HCT116 (cell line): ENCODE measurements around the gene MSL1.

ENCODE experiments used
- CBX3 ChIP-seq: IDR thresholded peaks from 2 replicates; pipeline ENCODE4 v1.6.1; 2012; ENCODE audit warnings: low read depth
- CEBPB ChIP-seq: IDR thresholded peaks from 2 replicates; pipeline ENCODE4 v1.6.1; 2012; ENCODE audit warnings: low read depth
- CTCF ChIP-seq, 3 experiments: fragments of 200-600 bp in 1 of 3; sonication (generic) in 1 of 3; IDR thresholded peaks in 2 of 3; conservative IDR thresholded peaks in 1 of 3; 2 replicates each; pipeline ENCODE4 v1.5.1; 2012 to 2017; ENCODE audit warnings: low read depth in 2 of 3, low read length in 2 of 3, antibody characterized with exemption in 1 of 3, borderline replicate concordance in 1 of 3, control low read depth in 1 of 3, mild to moderate bottlenecking in 1 of 3, mixed read lengths in 1 of 3, mixed run types in 1 of 3, moderate library complexity in 1 of 3; ENCODE audit not compliant: insufficient read depth in 1 of 3
- EZH2 ChIP-seq: fragments of 200-600 bp; sonication (generic); IDR thresholded peaks from 2 replicates; pipeline ENCODE4 v1.6.1; 2017; ENCODE audit warnings: antibody characterized with exemption, mixed run types
- EZH2phosphoT487 ChIP-seq: fragments of 200-600 bp; IDR thresholded peaks from 2 replicates; pipeline ENCODE4 v1.6.1; 2018; ENCODE audit warnings: antibody characterized with exemption, borderline replicate concordance
- FOSL1 ChIP-seq: IDR thresholded peaks from 2 replicates; pipeline ENCODE4 v1.6.1; 2012; ENCODE audit warnings: low read depth
- JUND ChIP-seq: IDR thresholded peaks from 2 replicates; pipeline ENCODE4 v1.6.1; 2012
- MAX ChIP-seq: IDR thresholded peaks from 2 replicates; pipeline ENCODE4 v1.6.1; 2012
- POLR2A ChIP-seq: IDR thresholded peaks from 2 replicates; pipeline ENCODE4 v1.7.0; 2011; ENCODE audit warnings: borderline replicate concordance; ENCODE audit not compliant: insufficient read depth, insufficient read length; ENCODE audit errors: extremely low read depth
- POLR2AphosphoS5 ChIP-seq: IDR thresholded peaks from 2 replicates; pipeline ENCODE4 v1.6.1; 2011; ENCODE audit warnings: mild to moderate bottlenecking, low read depth, low read length, moderate library complexity
- RAD21 ChIP-seq: IDR thresholded peaks from 2 replicates; pipeline ENCODE4 v1.6.1; 2012; ENCODE audit warnings: low read depth, mild to moderate bottlenecking
- REST ChIP-seq: IDR thresholded peaks from 2 replicates; pipeline ENCODE4 v1.6.1; 2012; ENCODE audit warnings: low read depth
- ZFX ChIP-seq: fragments of 450-650 bp; IDR thresholded peaks from 2 replicates; pipeline ENCODE4 v1.6.1; 2017

GRCh38 chr17:40094874-40095273 lies 26.9 kb upstream of the MSL1 start:
- TF ChIP-seq REST (no peak), CTCF (IDR thresholded peaks at IDR 0.05 in 2 of 3, conservative IDR thresholded peaks at IDR 0.05 in 1 of 3; ENCODE audit: borderline replicate concordance in 1 of 3, insufficient read depth in 1 of 3, low read depth in 2 of 3, low read length in 2 of 3) (no peak), CBX3 (no peak), CEBPB (no peak), RAD21 (no peak), JUND (no peak), POLR2A (no peak), EZH2 (no peak), ZFX (no peak), FOSL1 (no peak), MAX (no peak), POLR2AphosphoS5 (0 out of 2 replicates have a peak, but pooled peaks have one; percentile 20), EZH2phosphoT487 (no peak)
